Caco-2 (cell line): ENCODE data around the gene MYH1. TPM values are rescaled to one million over a fixed set of nuclear protein-coding genes. Genes with fewer than 3 reads are reported as not detected.

ENCODE experiments used
- BruUV-seq: library from RNA; stranded (reverse); fragments of 400-500 nt; replicated peaks from 2 replicates; lab custom pipeline; 2021; lab: Mats Ljungman, UMichigan
- CTCF ChIA-PET: fragments of 300-600 bp; sonication (Branson Sonifier 250); formaldehyde crosslinking; loops from one replicate; lab custom pipeline; 2022; ENCODE audit warnings: antibody characterized with exemption; lab: Charles Lee
- POLR2A ChIA-PET: fragments of 300-600 bp; sonication (Branson Sonifier 250); formaldehyde crosslinking; loops from one replicate; lab custom pipeline; 2022; ENCODE audit warnings: antibody characterized with exemption; lab: Charles Lee
- DNase-seq, 2 experiments: peaks; one replicate each; pipeline versions ENCODE4 v3.0.0 to v3.0.0-alpha.2; 2020 to 2022
- H3K27me3 ChIP-seq: replicated peaks from 2 replicates; pipeline ENCODE4 v1.6.0; 2011; ENCODE audit warnings: low read length; ENCODE audit not compliant: control insufficient read depth, insufficient read depth
- H3K36me3 ChIP-seq: 2 replicates; pipeline ENCODE4 v1.5.1; 2011; ENCODE audit warnings: low read length; ENCODE audit not compliant: control insufficient read depth, insufficient read depth
- H3K4me1 ChIP-seq: fragments of 250-450 bp; sonication (Bioruptor Pico); 2 replicates; pipeline ENCODE4 v1.5.1; 2020; ENCODE audit warnings: mild to moderate bottlenecking
- H3K4me3 ChIP-seq: 2 replicates; pipeline ENCODE4 v1.5.1; 2011; ENCODE audit warnings: low read depth, mild to moderate bottlenecking, control low read depth, low read length
- H3K9me3 ChIP-seq: fragments of 250-450 bp; sonication (Bioruptor Pico); 2 replicates; pipeline ENCODE4 v1.5.1; 2020; ENCODE audit warnings: mild to moderate bottlenecking, moderate library complexity
- H3K27ac Mint-ChIP-seq: one replicate; pipeline ENCODE4 v1.8.0; 2022; ENCODE audit warnings: mixed read lengths; ENCODE audit not compliant: unreplicated experiment
- H3K27me3 Mint-ChIP-seq: one replicate; pipeline ENCODE4 v1.8.0; 2022; ENCODE audit warnings: mixed read lengths; ENCODE audit not compliant: insufficient read depth, unreplicated experiment
- H3K36me3 Mint-ChIP-seq: one replicate; pipeline ENCODE4 v1.8.0; 2022; ENCODE audit warnings: mild to moderate bottlenecking, mixed read lengths; ENCODE audit not compliant: insufficient read depth, unreplicated experiment
- H3K4me1 Mint-ChIP-seq: one replicate; pipeline ENCODE4 v1.8.0; 2022; ENCODE audit warnings: low read depth, mixed read lengths; ENCODE audit not compliant: unreplicated experiment
- H3K4me3 Mint-ChIP-seq: one replicate; pipeline ENCODE4 v1.8.0; 2022; ENCODE audit warnings: mild to moderate bottlenecking, moderate library complexity, mixed read lengths; ENCODE audit not compliant: unreplicated experiment
- H3K9me3 Mint-ChIP-seq: one replicate; pipeline ENCODE4 v1.8.0; 2022; ENCODE audit warnings: mixed read lengths; ENCODE audit not compliant: unreplicated experiment
- CTCF ChIP-seq, 2 experiments: fragments of 200-600 bp in 1 of 2; IDR thresholded peaks; 1 replicate in 1 of 2; 2 replicates in 1 of 2; pipeline versions ENCODE4 v1.5.1 to v1.8.0; 2011 to 2022; ENCODE audit warnings: antibody characterized with exemption in 1 of 2, control low read depth in 1 of 2, inconsistent platforms in 1 of 2, low read depth in 1 of 2, low read length in 1 of 2, mild to moderate bottlenecking in 1 of 2, moderate library complexity in 1 of 2; ENCODE audit not compliant: insufficient read depth in 1 of 2, severe bottlenecking in 1 of 2, unreplicated experiment in 1 of 2
- intact Hi-C: fragments of 100-400 bp; cut with micrococcal nuclease; formaldehyde crosslinking; loops from one replicate; pipeline ENCODE4 v1.10.0; 2022; ENCODE audit not compliant: unreplicated experiment
- total RNA-seq: library from RNA; stranded (reverse); gene quantifications from 2 replicates; pipeline ENCODE4 v1.2.3, GENCODE V29; 2022

Gene MYH1
- total RNA-seq, 1 experiment from 2014 or later = not detected

- H3K27me3 Mint-ChIP-seq = no peaks in the 10 kb centered on the region
- no peaks in the 10 kb centered on the region for H3K36me3 Mint-ChIP-seq
- no peak for TF ChIP-seq CTCF (IDR thresholded peaks at IDR 0.05; ENCODE audit: insufficient read depth in 1 of 2, low read depth in 1 of 2, low read length in 1 of 2, severe bottlenecking in 1 of 2, unreplicated experiment in 1 of 2)
- H3K9me3 Mint-ChIP-seq = no peaks in the 10 kb centered on the region
- no peaks in the 10 kb centered on the region for H3K4me1 Mint-ChIP-seq
- intact Hi-C loops = no loop called here
- Histone ChIP-seq H3K27me3 (no peaks in the 10 kb centered on the region), H3K4me3 (no peak overlapping the region), H3K36me3 (no peaks in the 10 kb centered on the region), H3K9me3 (no peaks in the 10 kb centered on the region), H3K4me1 (no peaks in the 10 kb centered on the region)
- BruUV-seq = no TSS peak
- H3K4me3 Mint-ChIP-seq = no peak overlapping the region
- no peak overlapping the region for H3K27ac Mint-ChIP-seq
- ChIA-PET POLR2A (no interaction called here), CTCF (no interaction called here)
- DNase-seq = no peak
Observed at GRCh38 chr17:10523064-10523463, 4.7 kb upstream of the MYH1 start.

- no peak overlapping the region for H3K4me3 Mint-ChIP-seq
- POLR2A ChIA-PET = no interaction called here
- DNase-seq = no peak
- Histone ChIP-seq H3K36me3 (no peaks in the 10 kb centered on the region), H3K4me1 (no peaks in the 10 kb centered on the region), H3K9me3 (no peaks in the 10 kb centered on the region), H3K4me3 (no peak overlapping the region), H3K27me3 (no peaks in the 10 kb centered on the region)
- no peaks in the 10 kb centered on the region for H3K9me3 Mint-ChIP-seq
- CTCF ChIA-PET = no interaction called here
- no TSS peak for BruUV-seq
- intact Hi-C loops = no loop called here
- H3K27ac Mint-ChIP-seq = no peak overlapping the region
- no peak for TF ChIP-seq CTCF (IDR thresholded peaks at IDR 0.05; ENCODE audit: insufficient read depth in 1 of 2, low read depth in 1 of 2, low read length in 1 of 2, severe bottlenecking in 1 of 2, unreplicated experiment in 1 of 2)
- no peaks in the 10 kb centered on the region for H3K36me3 Mint-ChIP-seq
- H3K4me1 Mint-ChIP-seq = no peaks in the 10 kb centered on the region
- no peaks in the 10 kb centered on the region for H3K27me3 Mint-ChIP-seq
Observed at GRCh38 chr17:10521949-10522348, 3.6 kb upstream of the MYH1 start.

GRCh38 chr17:10516638-10517037 lies 1.7 kb downstream of the MYH1 start:
- Mint-ChIP-seq H3K4me1 (no peaks in the 10 kb centered on the region), H3K27ac (no peak overlapping the region), H3K36me3 (no peaks in the 10 kb centered on the region), H3K4me3 (no peak overlapping the region), H3K9me3 (no peaks in the 10 kb centered on the region), H3K27me3 (no peaks in the 10 kb centered on the region)
- no peak overlapping the region for H3K4me3 ChIP-seq
- no peak for DNase-seq
- H3K36me3 ChIP-seq = no peaks in the 10 kb centered on the region
- BruUV-seq = no TSS peak
- no peaks in the 10 kb centered on the region for H3K4me1 ChIP-seq
- H3K9me3 ChIP-seq = no peaks in the 10 kb centered on the region
- POLR2A ChIA-PET = no interaction called here
- CTCF ChIA-PET = no interaction called here
- H3K27me3 ChIP-seq = no peaks in the 10 kb centered on the region
- no peak for TF ChIP-seq CTCF (IDR thresholded peaks at IDR 0.05; ENCODE audit: insufficient read depth in 1 of 2, low read depth in 1 of 2, low read length in 1 of 2, severe bottlenecking in 1 of 2, unreplicated experiment in 1 of 2)
- intact Hi-C loops = no loop called here
